ENCODE measurements around the gene SPECC1. TPM values are rescaled to one million over a fixed set of nuclear protein-coding genes. Genes with fewer than 3 reads are reported as not detected.
A peak's percentile ranks its signal among the peaks of the same experiment; 100 is the strongest.
"Not testable (repeated sequence)": the region's sequence is repeated elsewhere in the genome, so short reads cannot be mapped to it uniquely, and the experiment has no call there.

The SPECC1 gene
- total and polyA plus RNA-seq, 12 donors = 19.2 to 96.1 (median 40.3) TPM

DNA sequence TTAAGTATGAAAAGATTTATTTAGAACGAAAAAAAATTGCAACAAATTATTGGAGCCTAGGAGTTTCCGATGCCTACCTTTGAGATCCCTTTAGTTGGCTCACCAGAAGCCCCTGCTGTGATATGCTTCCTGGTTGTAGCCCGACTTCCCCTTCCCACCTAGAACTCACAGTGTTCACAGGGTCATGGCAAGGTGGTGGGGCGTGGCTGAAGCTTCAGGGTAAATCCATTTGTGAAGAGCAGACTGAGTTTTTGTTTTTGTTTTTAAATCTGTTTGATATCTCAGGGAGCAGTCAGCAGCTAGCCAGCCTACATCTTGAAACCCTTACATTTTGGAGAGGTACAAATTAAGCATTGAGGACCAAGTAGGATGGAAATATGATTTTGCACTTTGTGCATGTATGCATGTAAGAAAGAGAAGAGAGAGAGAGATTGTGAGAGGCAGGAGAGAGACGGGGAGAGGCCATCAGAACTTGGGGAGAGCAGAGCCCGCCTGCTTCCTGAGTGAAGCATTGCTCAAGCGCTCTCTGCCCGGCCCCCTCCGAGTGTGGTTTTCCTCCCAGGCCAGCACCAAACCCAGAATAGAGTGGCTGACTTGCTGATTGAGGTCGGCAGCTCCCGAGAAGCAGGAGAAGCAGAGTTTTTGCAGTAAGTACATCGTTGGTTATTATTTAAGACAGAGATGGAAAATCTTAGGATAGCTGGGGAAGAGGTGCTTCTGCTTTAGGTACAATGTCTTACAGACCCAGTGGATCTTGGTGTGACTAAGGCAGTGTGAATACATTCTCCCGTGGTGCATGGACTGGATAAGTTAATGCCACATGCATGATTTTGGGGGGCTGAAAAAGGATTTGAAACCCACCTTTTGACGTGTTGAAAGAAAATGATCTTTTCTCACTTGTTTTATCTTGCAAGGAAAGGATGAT, 64.2 kb downstream of the SPECC1 start:
- H3K4me3 ChIP-seq = peak overlapping the region in 1 of 4 donors; percentile 35
- 41 to 44% (median 42%) methylated on average over 14 of the region's 14 CpGs for WGBS, 4 donors
- intact Hi-C loops (cut with DNase I) = no loop called here
- no peaks in the 10 kb centered on the region for H3K27me3 ChIP-seq
- no peaks in the 10 kb centered on the region for H3K36me3 ChIP-seq (replicated peaks in 1 of 2)
- H3K4me1 ChIP-seq (replicated peaks in 1 of 2) = no peaks in the 10 kb centered on the region
- no peaks in the 10 kb centered on the region for H3K9me3 ChIP-seq (replicated peaks in 1 of 3)
- H3K27ac ChIP-seq = peak overlapping the region in 2 of 5 donors; percentile 49 to 67
- peak in 6 of 7 donors; percentile 33 to 74 (median 42) for DNase-seq
- no peak for TF ChIP-seq POLR2A (IDR thresholded peaks at IDR 0.05)
- TF ChIP-seq CTCF (IDR thresholded peaks at IDR 0.05) = no peak

- no peak for DNase-seq
- TF ChIP-seq POLR2A (IDR thresholded peaks at IDR 0.05) (no peak), CTCF (IDR thresholded peaks at IDR 0.05) (no peak)
- Histone ChIP-seq H3K9me3 (replicated peaks in 1 of 3) (no peaks in the 10 kb centered on the region), H3K4me1 (replicated peaks in 1 of 2) (no peaks in the 10 kb centered on the region), H3K27me3 (no peaks in the 10 kb centered on the region), H3K36me3 (replicated peaks in 1 of 2) (no peaks in the 10 kb centered on the region), H3K27ac (peak overlapping the region in 3 of 5 donors; percentile 5 to 67 (median 49)), H3K4me3 (peak overlapping the region in 1 of 4 donors; percentile 35)
- 38 to 48% (median 47%) methylated on average over 7 of the region's 7 CpGs for WGBS, 4 donors
- intact Hi-C loops (cut with DNase I) = no loop called here
Observed at GRCh38 chr17:20074001-20074400, 64.8 kb downstream of the SPECC1 start.

GRCh38 chr17:20074489-20074888, 65.3 kb downstream of the SPECC1 start:
- no peaks in the 10 kb centered on the region for H3K4me1 ChIP-seq (replicated peaks in 1 of 2)
- no peaks in the 10 kb centered on the region for H3K36me3 ChIP-seq (replicated peaks in 1 of 2)
- DNase-seq = no peak
- TF ChIP-seq POLR2A (IDR thresholded peaks at IDR 0.05) = no peak
- TF ChIP-seq CTCF (IDR thresholded peaks at IDR 0.05) = no peak
- no peaks in the 10 kb centered on the region for H3K9me3 ChIP-seq (replicated peaks in 1 of 3)
- H3K27ac ChIP-seq = peak overlapping the region in 3 of 5 donors; percentile 5 to 67 (median 49)
- no peaks in the 10 kb centered on the region for H3K27me3 ChIP-seq
- 56 to 69% (median 60%) methylated on average over 3 of the region's 3 CpGs for WGBS, 4 donors
- H3K4me3 ChIP-seq = peak overlapping the region in 1 of 4 donors; percentile 35
- intact Hi-C loops (cut with DNase I) = no loop called here

- H3K27ac ChIP-seq; H3K4me3 ChIP-seq; H3K9me3 ChIP-seq (replicated peaks in 1 of 3); intact Hi-C loops (cut with DNase I); H3K4me1 ChIP-seq (replicated peaks in 1 of 2); H3K36me3 ChIP-seq (replicated peaks in 1 of 2); DNase-seq; H3K27me3 ChIP-seq: not testable (repeated sequence)
- WGBS, 4 donors = 83 to 89% (median 87%) methylated on average over 3 of the region's 3 CpGs
Observed at GRCh38 chr17:20076137-20076536, 67.0 kb downstream of the SPECC1 start.

All from adrenal gland (tissue), 12 donors.